Right lung (tissue), 10 donors: ENCODE results near the gene OXCT1. TPM values are rescaled to one million over a fixed set of nuclear protein-coding genes. Genes with fewer than 3 reads are reported as not detected.

ENCODE experiments used
- DNase-seq, 2 donors: peaks; one replicate each; pipeline ENCODE4 v3.0.0-alpha.2; 2013
- long read RNA-seq, 8 donors: transcript quantifications; one replicate each; lab custom pipeline, GENCODE V29; 2026
- polyA plus RNA-seq, 5 donors: library from polyadenylated mRNA; unstranded; fragments of 120-200 nt; gene quantifications; one replicate each; pipeline versions ENCODE4 v1.2.1 to v1.2.3, GENCODE V29; 2013; ENCODE audit warnings: inconsistent platforms in 1 of 5, low replicate concordance in 1 of 5; ENCODE audit not compliant: insufficient read length in 5 of 5, insufficient read depth in 1 of 5

OXCT1 gene
- 10 to 100 TPM; 18.0 to 31.1 (median 23.2) TPM for polyA plus RNA-seq
- long read RNA-seq, donor 1, transcript OXCT1-201 (17 exons, 3,388 nt): major isoform, 6 of 9 reads
- long read RNA-seq, donor 1, partial matches to known transcripts: 0 of 9 reads
- long read RNA-seq, donor 1, other reads (novel, unspliced or antisense): 0 of 9 reads
- long read RNA-seq, donor 2, transcript OXCT1-201 (17 exons, 3,388 nt): major isoform, 6 of 10 reads
- long read RNA-seq, donor 2, partial matches to known transcripts: 0 of 10 reads
- long read RNA-seq, donor 2, other reads (novel, unspliced or antisense): 0 of 10 reads
- long read RNA-seq, donor 3, partial matches to known transcripts: 0 of 3 reads
- long read RNA-seq, donor 3, other reads (novel, unspliced or antisense): 0 of 3 reads
- long read RNA-seq, donor 4, partial matches to known transcripts: 0 of 5 reads
- long read RNA-seq, donor 4, other reads (novel, unspliced or antisense): 0 of 5 reads
- long read RNA-seq, donor 5, partial matches to known transcripts: 0 of 8 reads
- long read RNA-seq, donor 5, other reads (novel, unspliced or antisense): 0 of 8 reads
- long read RNA-seq, donor 6, transcript OXCT1-201 (17 exons, 3,388 nt): major isoform, 6 of 8 reads
- long read RNA-seq, donor 6, partial matches to known transcripts: 0 of 8 reads
- long read RNA-seq, donor 6, other reads (novel, unspliced or antisense): 0 of 8 reads
- long read RNA-seq, donor 7, partial matches to known transcripts: 0 of 6 reads
- long read RNA-seq, donor 7, other reads (novel, unspliced or antisense): 0 of 6 reads
- long read RNA-seq, donor 8, partial matches to known transcripts: 0 of 2 reads
- long read RNA-seq, donor 8, other reads (novel, unspliced or antisense): 0 of 2 reads

GRCh38 chr5:41869724-41870626, at the start of gene OXCT1:
TSS of gene OXCT1 (minus strand) at chr5:41870425. CDS start at chr5:41870358, 67 bp downstream.
- peak; percentile 81 to 86 for DNase-seq

- no peak for DNase-seq
These were observed 47.9 kb upstream of the OXCT1 start for GRCh38 chr5:41918105-41918504.

DNA sequence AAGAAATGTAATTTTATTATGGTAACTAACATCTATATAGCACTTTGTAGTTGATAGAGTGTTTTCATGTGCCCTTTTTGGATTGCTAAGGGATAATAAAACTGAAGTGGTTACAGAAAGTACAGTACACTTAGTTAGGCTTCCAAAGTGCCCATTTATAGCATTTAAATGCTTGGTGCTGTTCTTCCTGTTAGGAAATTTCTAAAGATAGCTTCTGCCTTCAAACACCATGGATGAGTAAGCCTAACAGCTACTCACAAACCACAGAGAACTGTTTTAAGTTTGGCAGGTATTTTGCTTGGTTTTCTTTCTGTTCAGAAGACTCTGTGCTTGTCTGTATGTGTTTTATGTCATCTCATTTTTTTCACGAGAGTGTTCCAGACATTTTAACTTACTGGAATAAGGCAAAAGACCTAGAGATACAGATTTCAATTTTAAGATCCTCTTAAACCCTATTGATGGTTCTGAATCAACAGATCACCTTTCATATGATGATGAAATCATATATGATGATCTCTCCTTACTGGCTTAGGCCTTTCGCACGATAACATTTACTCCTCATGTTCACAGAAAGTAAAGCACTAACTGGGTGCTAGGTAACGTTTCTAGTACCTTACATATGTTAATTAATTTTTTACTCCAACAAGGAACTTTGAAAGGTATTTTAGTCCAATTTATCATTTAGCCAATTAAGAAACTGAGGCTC, 38.3 kb upstream of the OXCT1 start:
- no peak for DNase-seq

DNA sequence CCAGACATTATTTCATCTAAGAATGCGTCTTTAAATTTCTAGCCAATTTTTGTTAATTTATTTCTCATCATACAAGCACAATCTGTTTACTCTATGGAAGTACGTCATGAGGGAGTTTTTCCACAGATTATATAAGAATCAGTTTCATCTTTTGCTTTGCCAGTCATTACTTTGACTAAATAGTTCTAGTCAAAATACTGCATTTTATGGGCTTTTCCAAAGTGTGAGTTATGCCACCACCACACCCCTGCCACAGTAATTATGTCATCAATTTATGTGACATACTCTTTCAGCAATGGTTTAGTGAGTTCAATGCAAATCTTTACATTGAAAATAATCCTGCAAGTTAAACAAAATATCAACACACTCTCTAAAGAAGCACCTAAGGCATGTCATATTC, 35.9 kb upstream of the OXCT1 start:
- DNase-seq: no peak

GRCh38 chr5:41903892-41904799, 33.9 kb upstream of the OXCT1 start, which contains the start of gene RIMOC1:
TSS of gene RIMOC1 (plus strand) at chr5:41904344. CDS start at chr5:41904368, 24 bp downstream.
- peak; percentile 99 for DNase-seq

DNA sequence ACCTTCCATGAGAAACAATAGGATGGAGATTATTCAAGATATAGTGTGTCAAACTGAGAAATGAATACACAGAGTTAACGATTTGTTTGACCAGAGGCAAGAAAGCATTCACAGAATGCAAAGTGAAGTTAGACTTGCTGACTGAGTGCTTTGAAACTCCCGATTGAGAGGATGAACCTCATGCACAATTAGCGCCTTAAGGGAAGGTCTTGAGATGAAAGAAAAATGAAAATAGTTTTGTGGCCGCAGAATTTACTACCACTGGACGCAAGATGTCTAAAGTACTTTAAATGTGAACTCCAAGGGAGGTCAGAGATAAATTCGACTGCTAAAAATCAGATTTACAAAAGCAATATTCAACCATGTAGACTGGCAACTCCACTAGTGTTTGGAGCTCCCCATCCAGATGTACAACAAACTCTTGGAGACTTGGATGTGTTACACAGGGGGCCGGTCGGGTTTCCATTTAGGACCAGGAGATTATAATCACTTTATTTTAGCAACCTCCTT, 33.2 kb upstream of the OXCT1 start:
- no peak for DNase-seq

DNA sequence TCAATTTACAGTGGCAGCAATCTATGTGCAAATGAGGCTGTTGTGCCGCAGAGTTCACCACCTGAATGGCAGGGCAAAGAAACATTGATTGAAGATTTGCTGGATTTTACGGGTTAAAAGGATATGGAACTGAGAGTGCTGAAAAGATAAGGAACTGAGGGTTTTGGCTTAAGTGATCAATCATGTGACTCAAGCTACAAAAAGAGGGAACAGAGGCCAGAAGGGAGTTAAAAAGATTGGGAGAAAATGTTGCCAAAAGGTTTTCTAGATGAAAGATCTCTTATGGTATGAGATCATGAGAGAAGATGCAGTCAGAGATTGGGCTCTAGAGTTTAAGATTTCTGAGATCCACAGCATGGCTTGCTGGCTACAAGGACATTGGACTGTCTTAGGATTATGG, 26.0 kb upstream of the OXCT1 start:
- DNase-seq: no peak

DNA sequence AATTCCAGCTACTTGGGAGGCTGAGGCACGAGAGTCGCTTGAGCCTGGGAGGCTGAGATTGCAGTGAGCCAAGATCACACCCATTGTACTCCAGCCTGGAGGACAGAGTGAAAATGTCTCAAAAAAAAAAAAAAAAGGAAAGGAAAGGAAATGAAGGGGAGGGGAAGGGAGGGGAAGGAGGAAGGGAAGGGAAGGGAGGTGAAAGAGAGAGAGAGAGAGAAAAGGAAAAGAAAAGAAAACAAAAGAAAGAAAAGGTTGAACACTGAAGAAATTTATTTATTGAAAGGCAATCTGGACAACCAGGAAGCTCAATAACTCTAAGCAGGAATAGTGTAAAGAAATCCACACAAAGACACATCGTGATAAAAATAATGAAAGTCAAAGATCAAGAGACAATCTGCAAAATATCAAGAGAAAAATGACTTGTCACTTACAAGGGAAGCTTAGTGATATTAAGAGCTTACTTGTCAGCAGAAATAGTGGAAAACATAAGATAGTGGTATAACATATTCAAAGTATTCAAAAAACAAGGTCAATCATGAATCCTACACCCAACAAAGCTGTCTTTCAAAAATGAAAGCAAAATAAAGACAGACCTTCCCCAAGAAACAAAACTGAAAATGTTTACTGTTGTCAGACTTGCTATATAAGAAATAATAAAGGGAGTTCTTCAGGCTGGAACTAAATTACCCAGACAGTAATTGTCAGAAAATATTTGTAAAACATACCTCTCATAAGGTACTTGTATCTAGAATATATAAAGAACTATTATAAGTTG, 23.0 kb upstream of the OXCT1 start:
- DNase-seq: no peak

GRCh38 chr5:41892031-41892430, 21.8 kb upstream of the OXCT1 start:
- no peak for DNase-seq

GRCh38 chr5:41891066-41891707, 21.0 kb upstream of the OXCT1 start:
- DNase-seq: no peak

DNA sequence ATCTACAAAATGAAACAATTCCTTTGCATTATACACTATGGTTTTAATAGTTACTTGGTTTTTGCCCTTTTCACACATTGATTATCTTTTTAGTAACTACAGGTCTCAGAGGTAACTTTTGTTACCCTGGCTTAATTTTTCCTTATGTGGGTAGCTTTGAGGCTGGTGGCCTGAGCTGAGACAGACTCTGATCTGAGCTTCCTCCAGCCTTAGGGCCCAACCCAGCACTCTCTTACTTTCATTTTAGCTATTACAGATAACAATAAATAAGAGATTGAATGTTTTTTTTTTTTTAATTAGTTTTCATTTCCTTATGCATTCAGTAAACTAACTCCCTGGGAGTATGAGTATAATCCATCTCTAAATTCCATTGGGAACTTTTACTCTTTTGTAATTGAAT, 15.1 kb upstream of the OXCT1 start:
- DNase-seq: no peak

DNA sequence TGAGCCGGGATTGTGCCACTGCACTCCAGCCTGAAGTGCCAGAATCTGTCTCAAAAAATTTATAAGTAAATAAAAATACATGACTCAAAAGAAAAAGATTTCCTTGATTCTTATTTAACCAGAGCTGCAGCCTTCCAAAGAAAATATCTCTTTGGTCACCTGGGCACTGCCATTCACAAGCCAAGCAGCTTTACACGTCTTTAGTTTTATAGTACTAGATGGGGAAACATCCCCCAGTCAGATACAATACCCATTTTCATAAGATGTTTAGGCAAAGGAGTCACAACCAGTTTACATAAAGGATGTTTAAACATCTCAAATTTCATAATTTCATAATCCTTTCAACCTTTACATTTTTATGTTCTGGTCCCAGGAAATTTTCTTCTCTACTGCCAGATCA, 13.7 kb upstream of the OXCT1 start:
- no peak for DNase-seq

GRCh38 chr5:41883243-41883642, 13.0 kb upstream of the OXCT1 start:
- DNase-seq: no peak

- no peak for DNase-seq
These were observed 12.5 kb upstream of the OXCT1 start for GRCh38 chr5:41882765-41883164.

GRCh38 chr5:41878643-41879478, 8.6 kb upstream of the OXCT1 start:
- no peak for DNase-seq

DNA sequence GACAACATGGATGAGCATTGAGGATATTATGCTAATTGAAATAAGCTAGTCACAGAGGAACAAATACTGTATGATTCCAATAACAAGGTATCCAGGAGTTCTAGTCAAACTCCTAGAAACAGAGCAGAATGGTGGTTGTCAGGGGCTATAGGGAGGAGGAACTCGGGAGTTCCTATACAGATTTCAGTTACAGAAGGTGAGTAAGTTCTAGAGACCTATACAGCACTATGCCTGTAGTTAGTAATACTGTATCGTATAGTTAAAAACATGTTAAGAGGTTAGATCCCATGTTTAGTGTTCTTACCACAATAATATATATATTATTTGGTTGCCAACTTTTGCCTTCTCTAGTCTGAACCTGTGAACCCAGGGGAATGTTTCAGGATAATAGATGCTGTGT, 7.9 kb upstream of the OXCT1 start:
- no peak for DNase-seq

- no peak for DNase-seq
These were observed 7.2 kb upstream of the OXCT1 start for GRCh38 chr5:41877408-41877807.
